ENCODE results near the gene GNG13. TPM values are rescaled to one million over a fixed set of nuclear protein-coding genes. Genes with fewer than 3 reads are reported as not detected.

The GNG13 gene
- total RNA-seq, 1 experiment from 2014 or later = not detected

GRCh38 chr16:815861-816260 is 15.3 kb upstream of the GNG13 start:
- no peak for DNase-seq (ENCODE audit: low spot score)
- Histone ChIP-seq H3K4me3 (ENCODE audit: low read depth, low read length, poor library complexity, severe bottlenecking) (no peak overlapping the region), H3K9me3 (ENCODE audit: low read depth, low read length, poor library complexity, severe bottlenecking) (no peaks in the 10 kb centered on the region), H3K27me3 (replicated peaks; ENCODE audit: insufficient read depth, low read depth, low read length, poor library complexity) (no peaks in the 10 kb centered on the region), H3K4me1 (ENCODE audit: insufficient read depth, low read length, poor library complexity, severe bottlenecking) (no peaks in the 10 kb centered on the region), H3K27ac (ENCODE audit: low read depth, low read length, poor library complexity, severe bottlenecking) (no peak overlapping the region), H3K36me3 (ENCODE audit: insufficient read depth, low read length, poor library complexity, severe bottlenecking) (no peaks in the 10 kb centered on the region)
- TF ChIP-seq EZH2 (IDR thresholded peaks at IDR 0.05; ENCODE audit: borderline replicate concordance, low read depth, low read length, poor library complexity, severe bottlenecking) (no peak), CTCF (conservative IDR thresholded peaks at IDR 0.05; ENCODE audit: low read depth, low read length) (no peak)
- POLR2A ChIA-PET (ENCODE audit: low non-redundant PET) = no interaction called here
- intact Hi-C loops (cut with micrococcal nuclease; ENCODE audit: unreplicated experiment) = no loop called here
- CTCF ChIA-PET = no interaction called here
- BruUV-seq (replicated peaks) = no TSS peak

GRCh38 chr16:814974-815373 is 14.4 kb upstream of the GNG13 start:
- no peak overlapping the region for H3K27ac ChIP-seq (ENCODE audit: low read depth, low read length, poor library complexity, severe bottlenecking)
- CTCF ChIA-PET = no interaction called here

DNA sequence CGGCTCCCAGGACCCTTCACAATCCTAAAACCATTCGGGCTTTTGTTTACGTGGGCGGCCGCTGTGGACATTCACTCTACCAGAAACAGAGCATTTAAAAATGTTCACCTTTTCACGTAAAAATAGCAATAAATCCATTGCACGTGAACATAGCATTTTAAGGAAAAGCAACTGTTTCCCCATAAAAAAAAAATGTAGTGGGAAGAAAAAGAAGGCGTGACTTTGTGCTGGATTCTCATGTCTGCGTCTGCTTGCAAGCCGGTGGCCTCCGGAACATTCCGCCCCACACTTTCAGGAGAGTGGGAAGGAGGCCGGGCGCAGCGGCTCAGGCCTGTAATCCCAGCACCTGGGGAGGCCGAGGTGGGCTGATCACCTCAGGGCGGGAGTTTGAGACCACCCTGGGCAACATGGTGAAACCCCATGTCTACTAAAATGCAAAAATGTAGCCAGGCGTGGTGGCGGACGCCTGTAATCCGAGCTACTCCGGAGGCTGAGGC is 13.4 kb upstream of the GNG13 start:
- POLR2A ChIA-PET (ENCODE audit: low non-redundant PET) = no interaction called here
- H3K36me3 ChIP-seq (ENCODE audit: insufficient read depth, low read length, poor library complexity, severe bottlenecking) = no peaks in the 10 kb centered on the region
- H3K27ac ChIP-seq (ENCODE audit: low read depth, low read length, poor library complexity, severe bottlenecking) = no peak overlapping the region
- TF ChIP-seq EZH2 (IDR thresholded peaks at IDR 0.05; ENCODE audit: borderline replicate concordance, low read depth, low read length, poor library complexity, severe bottlenecking) (no peak), CTCF (conservative IDR thresholded peaks at IDR 0.05; ENCODE audit: low read depth, low read length) (no peak; the same call in 1 of the 2 replicates)
- peak overlapping the region; percentile 10 for H3K4me3 ChIP-seq (ENCODE audit: low read depth, low read length, poor library complexity, severe bottlenecking)
- H3K9me3 ChIP-seq (ENCODE audit: low read depth, low read length, poor library complexity, severe bottlenecking) = no peaks in the 10 kb centered on the region
- H3K4me1 ChIP-seq (ENCODE audit: insufficient read depth, low read length, poor library complexity, severe bottlenecking) = no peaks in the 10 kb centered on the region
- no peak for DNase-seq (ENCODE audit: low spot score)
- CTCF ChIA-PET = no interaction called here
- BruUV-seq (replicated peaks) = no TSS peak
- H3K27me3 ChIP-seq (replicated peaks; ENCODE audit: insufficient read depth, low read depth, low read length, poor library complexity) = no peaks in the 10 kb centered on the region
- intact Hi-C loops (cut with micrococcal nuclease; ENCODE audit: unreplicated experiment) = loop anchor here (2.0 to 5.0 kb wide), 2 partner anchors 241 to 283 kb away; partner anchors contain the start of gene C1QTNF8

More at GRCh38 chr16:814974-815373, 14.4 kb upstream of the GNG13 start:
- POLR2A ChIA-PET (ENCODE audit: low non-redundant PET) = no interaction called here
- intact Hi-C loops (cut with micrococcal nuclease; ENCODE audit: unreplicated experiment) = loop anchor here (5.0 kb wide), 1 partner anchor 282 kb away; the partner anchor contains the start of gene C1QTNF8
- H3K9me3 ChIP-seq (ENCODE audit: low read depth, low read length, poor library complexity, severe bottlenecking) = no peaks in the 10 kb centered on the region
- DNase-seq (ENCODE audit: low spot score) = no peak
- no peaks in the 10 kb centered on the region for H3K36me3 ChIP-seq (ENCODE audit: insufficient read depth, low read length, poor library complexity, severe bottlenecking)
- H3K27me3 ChIP-seq (replicated peaks; ENCODE audit: insufficient read depth, low read depth, low read length, poor library complexity) = no peaks in the 10 kb centered on the region
- H3K4me1 ChIP-seq (ENCODE audit: insufficient read depth, low read length, poor library complexity, severe bottlenecking) = no peaks in the 10 kb centered on the region
- TF ChIP-seq EZH2 (IDR thresholded peaks at IDR 0.05; ENCODE audit: borderline replicate concordance, low read depth, low read length, poor library complexity, severe bottlenecking) (no peak), CTCF (conservative IDR thresholded peaks at IDR 0.05; ENCODE audit: low read depth, low read length) (no peak)
- no peak overlapping the region for H3K4me3 ChIP-seq (ENCODE audit: low read depth, low read length, poor library complexity, severe bottlenecking)
- BruUV-seq (replicated peaks) = no TSS peak
